Keratinocyte (primary cell): ENCODE results near the gene SIGMAR1. TPM values are rescaled to one million over a fixed set of nuclear protein-coding genes. Genes with fewer than 3 reads are reported as not detected.

Source experiments
- DNase-seq: peaks from one replicate; pipeline ENCODE4 v3.0.0-alpha.2; 2011; ENCODE audit warnings: low read depth, missing footprints, low spot score
- FAIRE-seq: peaks from 2 replicates; lab custom pipeline; 2011; peaks lifted over from hg19 to GRCh38; lab: Jason Lieb, UNC
- H2AFZ ChIP-seq: 2 replicates; pipeline ENCODE4 v1.6.0; 2012; ENCODE audit warnings: low read length, control low read depth, inconsistent platforms; ENCODE audit not compliant: control insufficient read depth
- H3K27ac ChIP-seq: 2 replicates; pipeline ENCODE4 v1.5.1; 2011; ENCODE audit warnings: low read length; ENCODE audit not compliant: control insufficient read depth, insufficient read depth
- H3K27me3 ChIP-seq: 3 replicates; pipeline ENCODE4 v1.6.0; 2011; ENCODE audit warnings: low read length; ENCODE audit not compliant: control insufficient read depth, insufficient read depth; ENCODE audit errors: extremely low read depth
- H3K36me3 ChIP-seq, 2 experiments: 2 replicates in 1 of 2; 3 replicates in 1 of 2; pipeline ENCODE4 v1.5.1; 2011; ENCODE audit warnings: low read length in 2 of 2, mild to moderate bottlenecking in 1 of 2; ENCODE audit not compliant: control insufficient read depth in 2 of 2, insufficient read depth in 2 of 2; ENCODE audit errors: extremely low read depth in 1 of 2
- H3K4me1 ChIP-seq: 3 replicates; pipeline ENCODE4 v1.5.1; 2011; ENCODE audit warnings: low read length; ENCODE audit not compliant: control insufficient read depth, insufficient read depth; ENCODE audit errors: extremely low read depth
- H3K4me2 ChIP-seq: 3 replicates; pipeline ENCODE4 v1.6.0; 2011; ENCODE audit warnings: low read depth, low read length; ENCODE audit not compliant: control insufficient read depth, insufficient read depth; ENCODE audit errors: extremely low read depth
- H3K4me3 ChIP-seq, 3 experiments: fragments of 200-600 bp in 1 of 3; sonication (generic) in 1 of 3; 2 replicates in 2 of 3; 3 replicates in 1 of 3; pipeline ENCODE4 v1.5.1; 2011 to 2016; ENCODE audit warnings: low read length in 3 of 3, mild to moderate bottlenecking in 3 of 3, control low read depth in 2 of 3, inconsistent platforms in 1 of 3, low read depth in 1 of 3, mixed read lengths in 1 of 3, mixed run types in 1 of 3, moderate library complexity in 1 of 3; ENCODE audit not compliant: control insufficient read depth in 2 of 3, insufficient read depth in 2 of 3; ENCODE audit errors: extremely low read depth in 1 of 3
- H3K79me2 ChIP-seq: 2 replicates; pipeline ENCODE4 v1.6.0; 2012; ENCODE audit warnings: low read length; ENCODE audit not compliant: control insufficient read depth, insufficient read depth
- H3K9ac ChIP-seq: 3 replicates; pipeline ENCODE4 v1.6.0; 2011; ENCODE audit warnings: low read length; ENCODE audit not compliant: control insufficient read depth, insufficient read depth; ENCODE audit errors: extremely low read depth
- H3K9me1 ChIP-seq: 3 replicates; pipeline ENCODE4 v1.6.0; 2011; ENCODE audit warnings: low read length; ENCODE audit not compliant: control insufficient read depth, insufficient read depth; ENCODE audit errors: extremely low read depth
- H3K9me3 ChIP-seq: 2 replicates; pipeline ENCODE4 v1.5.1; 2012; ENCODE audit warnings: low read depth, low read length; ENCODE audit not compliant: control insufficient read depth
- H4K20me1 ChIP-seq: 3 replicates; pipeline ENCODE4 v1.6.0; 2011; ENCODE audit warnings: low read length; ENCODE audit not compliant: control insufficient read depth, insufficient read depth; ENCODE audit errors: extremely low read depth
- EZH2 ChIP-seq: IDR thresholded peaks from one replicate; pipeline ENCODE4 v1.6.1; 2012; ENCODE audit warnings: inconsistent platforms, mild to moderate bottlenecking, low read length, moderate library complexity
- dilution Hi-C: fragments of 300-500 bp; cut with MboI; formaldehyde crosslinking; loops from one replicate; pipeline ENCODE4 v1.7.0; 2020; ENCODE audit warnings: low sequenced_read_pairs; ENCODE audit not compliant: extremely low pct_ligation_motif_present
- polyA plus RNA-seq, 5 experiments: library from polyadenylated mRNA; depleted of rRNA in 3 of 5; stranded (reverse) in 3 of 5; stranded (forward) in 1 of 5; unstranded in 1 of 5; fragments of >200 nt; gene quantifications; 1 replicate in 1 of 5; 2 replicates in 3 of 5; 3 replicates in 1 of 5; pipeline versions ENCODE4 v1.2.1 to v1.2.3, GENCODE V29; 2011 to 2012; ENCODE audit warnings: missing spikeins in 2 of 5, low read depth in 1 of 5, low replicate concordance in 1 of 5
- TF ChIP-seq, protein P1 (sequence below), 3 experiments: IDR thresholded peaks in 1 of 3; conservative IDR thresholded peaks in 1 of 3; optimal IDR thresholded peaks in 1 of 3; 2 replicates in 2 of 3; 3 replicates in 1 of 3; pipeline versions ENCODE3 to v1.5.1; 2011; ENCODE audit warnings: low read length in 3 of 3, mild to moderate bottlenecking in 3 of 3, moderate library complexity in 2 of 3, control low read depth in 1 of 3, inconsistent platforms in 1 of 3; ENCODE audit not compliant: insufficient read depth in 2 of 3; ENCODE audit errors: extremely low read depth in 1 of 3

The SIGMAR1 gene
- polyA plus RNA-seq, 1 donor (not counting 4 experiments of a cell fraction or from before 2014, with no cell fraction given) = 74.9 TPM

DNA sequence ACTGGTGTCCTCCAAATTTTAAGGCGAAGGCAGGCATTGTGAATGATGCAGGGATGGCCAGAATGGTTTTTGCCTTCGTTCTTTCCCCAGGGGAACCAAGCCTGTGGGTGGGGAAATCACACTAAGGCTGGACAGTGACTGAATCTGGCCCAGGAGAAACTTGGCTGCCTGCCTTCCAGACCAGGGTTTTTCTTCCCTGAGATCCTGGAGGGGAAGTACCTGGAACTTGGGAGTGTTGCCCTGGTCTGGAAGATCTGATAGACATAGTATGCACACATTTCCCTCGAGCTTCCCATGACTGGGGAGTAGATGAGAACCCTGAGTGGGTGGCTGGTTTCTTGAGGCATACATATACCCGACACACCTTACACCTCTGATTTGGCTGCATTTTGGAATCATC lies 13.7 kb upstream of the SIGMAR1 start:
- H3K27me3 ChIP-seq = no peaks in the 10 kb centered on the region
- H3K9me3 ChIP-seq = no peaks in the 10 kb centered on the region
- dilution Hi-C loops = no loop called here
- no peak overlapping the region for H3K4me3 ChIP-seq
- no peak for FAIRE-seq
- H4K20me1 ChIP-seq = no peaks in the 10 kb centered on the region
- no peaks in the 10 kb centered on the region for H3K9me1 ChIP-seq
- no peak overlapping the region for H3K9ac ChIP-seq
- H3K36me3 ChIP-seq = peaks cover 7 to 13% of the 10 kb centered on the region in 2 experiments
- DNase-seq = no peak
- peaks cover 13% of the 10 kb centered on the region for H3K79me2 ChIP-seq
- no peak overlapping the region for H3K27ac ChIP-seq
- H2AFZ ChIP-seq = no peak overlapping the region
- peak overlapping the region; percentile 92 for H3K4me2 ChIP-seq
- TF ChIP-seq, protein P1, sequence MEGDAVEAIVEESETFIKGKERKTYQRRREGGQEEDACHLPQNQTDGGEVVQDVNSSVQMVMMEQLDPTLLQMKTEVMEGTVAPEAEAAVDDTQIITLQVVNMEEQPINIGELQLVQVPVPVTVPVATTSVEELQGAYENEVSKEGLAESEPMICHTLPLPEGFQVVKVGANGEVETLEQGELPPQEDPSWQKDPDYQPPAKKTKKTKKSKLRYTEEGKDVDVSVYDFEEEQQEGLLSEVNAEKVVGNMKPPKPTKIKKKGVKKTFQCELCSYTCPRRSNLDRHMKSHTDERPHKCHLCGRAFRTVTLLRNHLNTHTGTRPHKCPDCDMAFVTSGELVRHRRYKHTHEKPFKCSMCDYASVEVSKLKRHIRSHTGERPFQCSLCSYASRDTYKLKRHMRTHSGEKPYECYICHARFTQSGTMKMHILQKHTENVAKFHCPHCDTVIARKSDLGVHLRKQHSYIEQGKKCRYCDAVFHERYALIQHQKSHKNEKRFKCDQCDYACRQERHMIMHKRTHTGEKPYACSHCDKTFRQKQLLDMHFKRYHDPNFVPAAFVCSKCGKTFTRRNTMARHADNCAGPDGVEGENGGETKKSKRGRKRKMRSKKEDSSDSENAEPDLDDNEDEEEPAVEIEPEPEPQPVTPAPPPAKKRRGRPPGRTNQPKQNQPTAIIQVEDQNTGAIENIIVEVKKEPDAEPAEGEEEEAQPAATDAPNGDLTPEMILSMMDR (optimal IDR thresholded peaks at IDR 0.05 in 1 of 3, IDR thresholded peaks at IDR 0.05 in 1 of 3, conservative IDR thresholded peaks at IDR 0.05 in 1 of 3; ENCODE audit: extremely low read depth in 1 of 3, insufficient read depth in 2 of 3, low read length in 3 of 3) = no peak
- TF ChIP-seq EZH2 = no peak
- H3K4me1 ChIP-seq = peaks cover 36% of the 10 kb centered on the region

DNA sequence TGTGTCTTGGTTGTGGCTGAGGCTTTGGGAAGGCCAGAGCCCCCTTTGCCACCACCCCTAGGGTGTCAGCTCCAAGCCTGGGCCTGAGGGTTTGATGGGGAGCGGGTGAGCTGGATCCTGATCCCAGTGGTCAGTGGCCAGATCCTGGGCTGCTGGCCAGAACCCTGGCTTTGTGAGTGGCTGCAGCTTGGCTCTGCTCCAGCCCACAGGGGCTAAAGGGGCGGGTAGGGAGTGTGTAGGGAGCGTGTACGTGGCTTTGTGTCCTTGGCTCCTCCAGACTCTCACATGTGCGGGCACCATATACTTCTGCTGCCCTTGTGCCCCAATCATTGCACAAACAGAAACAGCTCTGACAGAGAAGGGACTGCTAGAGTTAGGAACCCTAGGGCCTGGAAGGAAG lies 13.2 kb upstream of the SIGMAR1 start:
- no peak overlapping the region for H3K9ac ChIP-seq
- H3K9me3 ChIP-seq = no peaks in the 10 kb centered on the region
- H3K9me1 ChIP-seq = no peaks in the 10 kb centered on the region
- H4K20me1 ChIP-seq = no peaks in the 10 kb centered on the region
- H3K27ac ChIP-seq = no peak overlapping the region
- no peak overlapping the region for H3K4me3 ChIP-seq
- no peak overlapping the region for H2AFZ ChIP-seq
- H3K79me2 ChIP-seq = peaks cover 13% of the 10 kb centered on the region
- no peak for DNase-seq
- H3K4me1 ChIP-seq = peaks cover 39% of the 10 kb centered on the region
- H3K4me2 ChIP-seq = no peak overlapping the region
- no peaks in the 10 kb centered on the region for H3K27me3 ChIP-seq
- TF ChIP-seq, protein P1 (optimal IDR thresholded peaks at IDR 0.05 in 1 of 3, IDR thresholded peaks at IDR 0.05 in 1 of 3, conservative IDR thresholded peaks at IDR 0.05 in 1 of 3; ENCODE audit: extremely low read depth in 1 of 3, insufficient read depth in 2 of 3, low read length in 3 of 3) = no peak
- TF ChIP-seq EZH2 = no peak
- dilution Hi-C loops = no loop called here
- H3K36me3 ChIP-seq = peaks cover 7 to 13% of the 10 kb centered on the region in 2 experiments
- FAIRE-seq = no peak
